Hair follicle dermal papilla cell (primary cell): ENCODE data around the gene PFN1. TPM values are rescaled to one million over a fixed set of nuclear protein-coding genes. Genes with fewer than 3 reads are reported as not detected.

Experiments used
- small RNA-seq: library from RNA; depleted of rRNA; stranded (forward); fragments of <200 nt; gene quantifications from one replicate; pipeline ENCODE3, GENCODE V24; 2012
- total RNA-seq: library from RNA; depleted of rRNA; stranded (reverse); fragments of >200 nt; gene quantifications from 2 replicates; pipeline ENCODE4 v1.2.3, GENCODE V29; 2012

PFN1 gene
- total RNA-seq: 321 and 412 TPM in 2 replicates

GRCh38 chr17:4948166-4948930 lies at the start of gene PFN1:
Gene PFN1, minus strand, starts transcription at chr17:4948530. Its CDS starts 136 bp downstream, at chr17:4948394.

GRCh38 chr17:4997302-4998026 lies 49.1 kb upstream of the PFN1 start, which contains the start of the genes INCA1 and KIF1C:
Gene INCA1, minus strand, starts transcription at chr17:4997522. Its CDS starts 3,085 bp downstream, at chr17:4994437.
Gene KIF1C, plus strand, starts transcription at chr17:4997950. Its CDS starts 2,297 bp downstream, at chr17:5000247.

GRCh38 chr17:4986951-4987766 lies 38.8 kb upstream of the PFN1 start, which contains the start of gene CAMTA2:
Gene CAMTA2, minus strand, starts transcription at chr17:4987675. Its CDS starts 1,453 bp downstream, at chr17:4986222.

GRCh38 chr17:4967539-4968485 lies 19.5 kb upstream of the PFN1 start, which contains the start of gene SPAG7:
Gene SPAG7, minus strand, starts transcription at chr17:4967817. Its CDS starts 13 bp downstream, at chr17:4967804.

GRCh38 chr17:4950746-4951204 lies 2.4 kb upstream of the PFN1 start, which contains the start of gene ENO3:
Gene ENO3, plus strand, starts transcription at chr17:4951119. Its CDS starts 711 bp downstream, at chr17:4951830.

GRCh38 chr17:4939796-4940554 lies 8.4 kb downstream of the PFN1 start, which contains the start of the genes RNF167 and SLC25A11:
Gene RNF167, plus strand, starts transcription at chr17:4940268. Its CDS starts 642 bp downstream, at chr17:4940910.
Gene SLC25A11, minus strand, starts transcription at chr17:4940046. Its CDS starts 136 bp downstream, at chr17:4939910.

GRCh38 chr17:4931963-4932362 lies 16.4 kb downstream of the PFN1 start, which contains the start of gene GP1BA:
Gene GP1BA, plus strand, starts transcription at chr17:4932277. Its CDS starts 328 bp downstream, at chr17:4932605.

GRCh38 chr17:4903051-4903818 lies 45.1 kb downstream of the PFN1 start, which contains the start of gene CHRNE:
Gene CHRNE, minus strand, starts transcription at chr17:4903098. Its CDS starts 35 bp downstream, at chr17:4903063.

GRCh38 chr17:4899341-4900230 lies 48.7 kb downstream of the PFN1 start, which contains the start of gene C17orf107:
Gene C17orf107, plus strand, starts transcription at chr17:4899536. Its CDS starts 227 bp downstream, at chr17:4899763.

Small RNAs within 50 kb of the gene (small RNA-seq; reads per million reads assigned to genes)
- not detected for gene MIR6864
- not detected for gene MIR6865

Other genes starting within 250 kb of the PFN1 start
- 25.0 and 31.2 TPM in 2 replicates for gene PELP1, start 244.4 kb downstream of the PFN1 start, total RNA-seq
- 7.0 and 9.2 TPM in 2 replicates for gene ARRB2, start 237.9 kb downstream of the PFN1 start, total RNA-seq
- gene MED11, start 217.1 kb downstream of the PFN1 start, total RNA-seq: 10.5 and 12.4 TPM in 2 replicates
- gene ZMYND15, start 208.7 kb downstream of the PFN1 start, total RNA-seq: not detected in 2 replicates
- gene CXCL16, start 208.6 kb downstream of the PFN1 start, total RNA-seq: 0.97 and 1.1 TPM in 2 replicates
- gene TM4SF5, start 176.6 kb downstream of the PFN1 start, total RNA-seq: not detected in 2 replicates
- gene VMO1, start 162.2 kb downstream of the PFN1 start, total RNA-seq: 0.16 TPM in 1 of 2 replicates, not detected in the other
- gene GLTPD2, start 159.6 kb downstream of the PFN1 start, total RNA-seq: not detected in 2 replicates
- gene PSMB6, start 152.4 kb downstream of the PFN1 start, total RNA-seq: 82.6 and 119 TPM in 2 replicates
- 24.3 and 30.6 TPM in 2 replicates for gene PLD2, start 141.4 kb downstream of the PFN1 start, total RNA-seq
- gene MINK1, start 115.2 kb downstream of the PFN1 start, total RNA-seq: 44.8 and 45.9 TPM in 2 replicates
- gene C17orf107, start 49.0 kb downstream of the PFN1 start, total RNA-seq: 4.4 and 5.8 TPM in 2 replicates
- gene CHRNE, start 45.4 kb downstream of the PFN1 start, total RNA-seq: 4.7 and 5.8 TPM in 2 replicates
- gene GP1BA, start 16.3 kb downstream of the PFN1 start, total RNA-seq: not detected in 2 replicates
- gene SLC25A11, start 8.5 kb downstream of the PFN1 start, total RNA-seq: 42.9 and 49.8 TPM in 2 replicates
- 18.1 and 20.1 TPM in 2 replicates for gene RNF167, start 8.3 kb downstream of the PFN1 start, total RNA-seq
- 0.81 and 3.6 TPM in 2 replicates for gene ENO3, start 2.6 kb upstream of the PFN1 start, total RNA-seq
- 23.6 and 30.2 TPM in 2 replicates for gene SPAG7, start 19.3 kb upstream of the PFN1 start, total RNA-seq
- 12.3 and 17.7 TPM in 2 replicates for gene CAMTA2, start 39.1 kb upstream of the PFN1 start, total RNA-seq
- 0.32 and 0.85 TPM in 2 replicates for gene INCA1, start 49.0 kb upstream of the PFN1 start, total RNA-seq
- 62.3 and 82.3 TPM in 2 replicates for gene KIF1C, start 49.4 kb upstream of the PFN1 start, total RNA-seq
- gene SLC52A1, start 86.9 kb upstream of the PFN1 start, total RNA-seq: 0.32 and 0.36 TPM in 2 replicates
- gene ZFP3, start 129.9 kb upstream of the PFN1 start, total RNA-seq: 2.7 and 3.1 TPM in 2 replicates
- 4.2 and 4.3 TPM in 2 replicates for gene ZNF232, start 163.3 kb upstream of the PFN1 start, total RNA-seq
- gene USP6, start 167.5 kb upstream of the PFN1 start, total RNA-seq: not detected in 2 replicates
- gene ZNF594, start 243.3 kb upstream of the PFN1 start, total RNA-seq: 7.5 and 9.6 TPM in 2 replicates